NCI-H2107 treated with DMSO at 0.1 percent for 48 hours (cell line): ENCODE measurements around the gene SLC26A8.
A peak's percentile ranks its signal among the peaks of the same experiment; 100 is the strongest.
"Not testable (repeated sequence)": the region's sequence is repeated elsewhere in the genome, so short reads cannot be mapped to it uniquely, and the experiment has no call there.

Experiments used
- DNase-seq: peaks from one replicate; lab custom pipeline; 2025; ENCODE audit not compliant: unreplicated experiment; lab: John Stamatoyannopoulos, UW

SLC26A8 gene

GRCh38 chr6:36050947-36051710, 26.7 kb upstream of the SLC26A8 start:
- DNase-seq, result no peak

- DNase-seq, result no peak
These were observed 25.9 kb upstream of the SLC26A8 start for GRCh38 chr6:36050305-36050704.

- no peak for DNase-seq
These were observed 25.1 kb upstream of the SLC26A8 start for GRCh38 chr6:36049582-36049981.

GRCh38 chr6:36042618-36043260, 18.3 kb upstream of the SLC26A8 start:
- no peak for DNase-seq

GRCh38 chr6:36040958-36041357, 16.5 kb upstream of the SLC26A8 start:
- DNase-seq, result no peak

GRCh38 chr6:36039112-36039511, 14.7 kb upstream of the SLC26A8 start:
- DNase-seq, result no peak

- no peak for DNase-seq
These were observed 13.9 kb upstream of the SLC26A8 start for GRCh38 chr6:36038120-36038876.

- DNase-seq, result no peak
These were observed 10.8 kb upstream of the SLC26A8 start for GRCh38 chr6:36035225-36035624.

GRCh38 chr6:36034441-36034840, 10.0 kb upstream of the SLC26A8 start:
- no peak for DNase-seq

- DNase-seq, result no peak
These were observed 9.5 kb upstream of the SLC26A8 start for GRCh38 chr6:36033935-36034334.

- DNase-seq, result not testable (repeated sequence)
These were observed 8.7 kb upstream of the SLC26A8 start for GRCh38 chr6:36033144-36033543.

GRCh38 chr6:36032261-36032660, 7.8 kb upstream of the SLC26A8 start:
- DNase-seq, result no peak

- peak; percentile 6 for DNase-seq
These were observed 5.0 kb upstream of the SLC26A8 start for GRCh38 chr6:36029464-36029863.

GRCh38 chr6:36028877-36029324, 4.5 kb upstream of the SLC26A8 start:
- DNase-seq, result no peak

GRCh38 chr6:36028088-36028876, 3.8 kb upstream of the SLC26A8 start:
- DNase-seq, result no peak

GRCh38 chr6:36027501-36028087, 3.2 kb upstream of the SLC26A8 start, which contains the start of gene MAPK14:
MAPK14 (plus strand) TSS chr6:36027808; CDS start chr6:36028158, 350 bp downstream.
- DNase-seq, result peak; percentile 95

- DNase-seq, result no peak
These were observed 1.5 kb upstream of the SLC26A8 start for GRCh38 chr6:36025932-36026327.

GRCh38 chr6:36025260-36025931, 955 bp upstream of the SLC26A8 start:
- no peak for DNase-seq

- no peak for DNase-seq
These were observed 4.3 kb downstream of the SLC26A8 start for GRCh38 chr6:36020154-36020553.

GRCh38 chr6:36019167-36019566, 5.3 kb downstream of the SLC26A8 start:
- no peak for DNase-seq
